MG63 (cell line): Measurements from ENCODE around the gene PKN3. TPM values are rescaled to one million over a fixed set of nuclear protein-coding genes. Genes with fewer than 3 reads are reported as not detected.
"Not testable (repeated sequence)": the region's sequence is repeated elsewhere in the genome, so short reads cannot be mapped to it uniquely, and the experiment has no call there.

Experiments
- DNase-seq: peaks from one replicate; pipeline ENCODE4 v3.0.0-alpha.2; 2020
- H3K27me3 ChIP-seq: fragments of 250-450 bp; sonication (Bioruptor Pico); 2 replicates; pipeline ENCODE4 v1.5.1; 2020; ENCODE audit warnings: mild to moderate bottlenecking, moderate library complexity
- H3K36me3 ChIP-seq: fragments of 250-450 bp; sonication (Bioruptor Pico); 2 replicates; pipeline ENCODE4 v1.5.1; 2020; ENCODE audit warnings: mild to moderate bottlenecking, moderate library complexity
- H3K4me3 ChIP-seq: fragments of 250-450 bp; sonication (Bioruptor Pico); 2 replicates; pipeline ENCODE4 v1.5.1; 2020; ENCODE audit warnings: mild to moderate bottlenecking, moderate library complexity
- H3K9me3 ChIP-seq: fragments of 250-450 bp; sonication (Bioruptor Pico); 2 replicates; pipeline ENCODE4 v1.5.1; 2020; ENCODE audit warnings: mild to moderate bottlenecking, moderate library complexity
- total RNA-seq: library from RNA; depleted of rRNA; stranded (reverse); fragments of >200 nt; shearing (Covaris generic); gene quantifications from 2 replicates; pipeline ENCODE4 v1.2.3, GENCODE V29; 2014; ENCODE audit warnings: low replicate concordance

PKN3 gene
- total RNA-seq, 1 experiment from 2014 or later = 10.2 TPM

GRCh38 chr9:128688501-128689292 is 13.6 kb upstream of the PKN3 start, which contains the start of gene SET:
SET (plus strand) TSS chr9:128689222; CDS start chr9:128689583, 361 bp downstream.
- H3K9me3 ChIP-seq = no peaks in the 10 kb centered on the region
- H3K36me3 ChIP-seq = peaks cover 34% of the 10 kb centered on the region
- no peaks in the 10 kb centered on the region for H3K27me3 ChIP-seq
- peak within 1 kb of the TSS; percentile 89 for H3K4me3 ChIP-seq
- DNase-seq = peak; percentile 94

- H3K4me3 ChIP-seq = peak overlapping the region; percentile 53
- no peak for DNase-seq
- H3K27me3 ChIP-seq = no peaks in the 10 kb centered on the region
- no peaks in the 10 kb centered on the region for H3K9me3 ChIP-seq
- H3K36me3 ChIP-seq = peaks cover 41% of the 10 kb centered on the region
Measured at GRCh38 chr9:128689293-128689774, 13.0 kb upstream of the PKN3 start.

- Histone ChIP-seq H3K9me3 (no peaks in the 10 kb centered on the region), H3K27me3 (no peaks in the 10 kb centered on the region), H3K4me3 (peak overlapping the region; percentile 89), H3K36me3 (peaks cover 43% of the 10 kb centered on the region)
- peak; percentile 46 for DNase-seq
Measured at GRCh38 chr9:128689820-128690683, 12.3 kb upstream of the PKN3 start.

- Histone ChIP-seq H3K27me3 (no peaks in the 10 kb centered on the region), H3K36me3 (peaks cover 48% of the 10 kb centered on the region), H3K4me3 (peak overlapping the region; percentile 89), H3K9me3 (no peaks in the 10 kb centered on the region)
- DNase-seq = no peak
Measured at GRCh38 chr9:128690684-128691034, 11.6 kb upstream of the PKN3 start.

- peaks cover 66% of the 10 kb centered on the region for H3K36me3 ChIP-seq
- not testable (repeated sequence) for H3K4me3 ChIP-seq, H3K27me3 ChIP-seq, H3K9me3 ChIP-seq, DNase-seq
Measured at GRCh38 chr9:128693738-128694137, 8.6 kb upstream of the PKN3 start.

GRCh38 chr9:128694344-128694743 is 8.0 kb upstream of the PKN3 start:
- DNase-seq = no peak
- H3K9me3 ChIP-seq = no peaks in the 10 kb centered on the region
- no peaks in the 10 kb centered on the region for H3K27me3 ChIP-seq
- H3K36me3 ChIP-seq = peaks cover 66% of the 10 kb centered on the region
- H3K4me3 ChIP-seq = no peak overlapping the region

GRCh38 chr9:128696923-128697707 is 5.2 kb upstream of the PKN3 start:
- DNase-seq = no peak
- Histone ChIP-seq H3K4me3 (no peak overlapping the region), H3K27me3 (no peaks in the 10 kb centered on the region), H3K36me3 (peaks cover 46% of the 10 kb centered on the region), H3K9me3 (no peaks in the 10 kb centered on the region)

- H3K4me3 ChIP-seq, H3K27me3 ChIP-seq, H3K9me3 ChIP-seq, DNase-seq: not testable (repeated sequence)
- peaks cover 26% of the 10 kb centered on the region for H3K36me3 ChIP-seq
Measured at GRCh38 chr9:128699096-128699795, 3.1 kb upstream of the PKN3 start.

- DNase-seq = no peak
- Histone ChIP-seq H3K4me3 (no peak overlapping the region), H3K36me3 (peaks cover 11% of the 10 kb centered on the region), H3K27me3 (no peaks in the 10 kb centered on the region), H3K9me3 (no peaks in the 10 kb centered on the region)
Measured at GRCh38 chr9:128701227-128701854, 962 bp upstream of the PKN3 start.

- peak overlapping the region; percentile 70 for H3K4me3 ChIP-seq
- peak; percentile 48 for DNase-seq
- H3K36me3 ChIP-seq = no peaks in the 10 kb centered on the region
- H3K27me3 ChIP-seq = no peaks in the 10 kb centered on the region
- H3K9me3 ChIP-seq = no peaks in the 10 kb centered on the region
Measured at GRCh38 chr9:128702949-128703615, 779 bp downstream of the PKN3 start.

- no peak for DNase-seq
- peak overlapping the region; percentile 70 for H3K4me3 ChIP-seq
- H3K9me3 ChIP-seq = no peaks in the 10 kb centered on the region
- no peaks in the 10 kb centered on the region for H3K36me3 ChIP-seq
- H3K27me3 ChIP-seq = no peaks in the 10 kb centered on the region
Measured at GRCh38 chr9:128703616-128704355, 1.5 kb downstream of the PKN3 start.

- Histone ChIP-seq H3K9me3 (no peaks in the 10 kb centered on the region), H3K27me3 (no peaks in the 10 kb centered on the region), H3K4me3 (no peak overlapping the region), H3K36me3 (no peaks in the 10 kb centered on the region)
- no peak for DNase-seq
Measured at GRCh38 chr9:128704356-128704670, 2.0 kb downstream of the PKN3 start.

- no peak for DNase-seq
- no peaks in the 10 kb centered on the region for H3K9me3 ChIP-seq
Measured at GRCh38 chr9:128705051-128705965, 3.0 kb downstream of the PKN3 start.

GRCh38 chr9:128706045-128706444 is 3.7 kb downstream of the PKN3 start:
- Histone ChIP-seq H3K36me3 (no peaks in the 10 kb centered on the region), H3K4me3 (no peak overlapping the region), H3K27me3 (no peaks in the 10 kb centered on the region), H3K9me3 (no peaks in the 10 kb centered on the region)
- DNase-seq = no peak

More at GRCh38 chr9:128705051-128705965, 3.0 kb downstream of the PKN3 start:
- Histone ChIP-seq H3K27me3 (no peaks in the 10 kb centered on the region), H3K4me3 (no peak overlapping the region), H3K36me3 (no peaks in the 10 kb centered on the region)
